Measurements from ENCODE around the gene MYO1H.

MYO1H gene

DNA sequence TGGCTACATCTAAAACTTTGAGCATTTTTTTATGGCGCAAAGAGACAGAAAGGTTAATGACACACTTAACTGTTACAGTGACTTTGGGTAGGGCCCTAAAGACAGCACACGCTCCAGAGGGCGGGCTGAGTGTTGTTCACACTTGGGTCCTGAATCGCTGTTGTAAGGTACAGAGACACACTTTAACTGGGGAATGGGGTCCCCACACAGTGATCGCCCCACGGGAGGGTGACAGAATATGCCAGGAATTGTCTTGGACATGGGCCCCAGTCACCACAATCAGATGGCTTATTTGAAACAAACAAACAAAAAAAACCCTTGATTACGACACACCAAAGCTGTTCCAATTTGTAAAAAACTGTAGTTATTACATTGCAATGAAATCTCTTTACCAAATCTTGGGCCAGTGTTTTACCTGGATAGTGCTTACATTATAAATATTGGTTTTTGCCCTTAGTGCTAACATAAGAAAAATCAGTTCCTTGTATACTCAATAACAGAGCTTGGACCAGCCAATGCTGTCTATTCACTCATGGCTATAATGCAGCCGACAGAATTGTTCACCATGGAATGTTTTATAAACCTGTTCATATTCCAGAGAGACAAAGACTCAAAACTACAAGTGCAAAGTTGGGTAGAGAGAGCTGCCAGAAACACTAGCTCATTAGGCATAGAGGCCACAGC lies 101.1 kb downstream of the MYO1H start:
- no peak for DNase-seq

DNA sequence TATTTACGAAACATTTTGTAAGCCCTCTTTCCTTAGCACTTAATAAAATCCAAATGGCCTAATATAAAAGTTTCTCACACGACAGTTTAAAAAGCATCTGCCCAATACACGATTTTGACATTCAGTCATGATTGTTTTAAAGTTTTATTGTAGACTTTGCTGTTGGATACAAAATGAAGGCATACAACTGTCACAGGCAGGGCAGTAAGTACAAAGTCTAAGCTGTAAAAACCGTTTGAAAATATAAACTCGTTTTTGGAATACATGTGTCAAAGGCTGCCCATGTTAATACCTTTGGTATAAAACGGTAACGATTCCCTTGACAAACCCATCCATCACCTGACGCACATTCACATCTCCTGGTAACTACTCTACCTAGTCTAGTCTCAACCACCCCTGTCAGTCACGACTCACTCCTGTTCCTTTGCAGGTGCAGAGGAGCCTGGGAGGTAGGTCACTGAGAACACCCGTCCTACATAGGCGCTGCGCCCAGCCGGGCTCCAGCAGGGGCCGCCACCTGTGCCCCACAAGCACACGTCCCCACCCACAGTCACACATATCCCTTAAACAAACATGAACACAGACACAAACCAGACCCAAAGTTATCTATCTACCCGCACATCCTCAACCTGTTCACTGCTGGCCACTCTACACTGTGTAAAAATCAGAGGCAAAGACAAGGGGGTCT lies 102.3 kb downstream of the MYO1H start:
- DNase-seq = no peak

DNA sequence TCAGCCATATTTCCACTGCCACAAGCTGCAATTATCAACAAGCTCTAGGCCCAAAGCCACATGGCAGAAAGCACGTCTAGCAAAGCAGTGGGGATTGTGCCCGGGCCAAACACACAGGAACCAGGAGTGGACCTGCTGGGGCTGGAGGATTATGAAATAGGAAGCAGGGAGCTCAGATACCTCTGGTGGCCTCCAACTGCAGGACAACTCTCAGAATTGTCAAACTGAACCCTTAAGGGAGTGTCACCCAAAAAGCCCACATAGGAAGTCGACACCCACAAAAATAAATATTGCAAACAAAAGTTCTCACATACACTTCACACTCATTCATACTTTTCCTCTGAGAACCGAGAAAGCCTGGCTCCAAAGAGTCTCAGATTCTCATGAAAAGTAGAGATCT lies 103.3 kb downstream of the MYO1H start:
- no peak for DNase-seq

DNA sequence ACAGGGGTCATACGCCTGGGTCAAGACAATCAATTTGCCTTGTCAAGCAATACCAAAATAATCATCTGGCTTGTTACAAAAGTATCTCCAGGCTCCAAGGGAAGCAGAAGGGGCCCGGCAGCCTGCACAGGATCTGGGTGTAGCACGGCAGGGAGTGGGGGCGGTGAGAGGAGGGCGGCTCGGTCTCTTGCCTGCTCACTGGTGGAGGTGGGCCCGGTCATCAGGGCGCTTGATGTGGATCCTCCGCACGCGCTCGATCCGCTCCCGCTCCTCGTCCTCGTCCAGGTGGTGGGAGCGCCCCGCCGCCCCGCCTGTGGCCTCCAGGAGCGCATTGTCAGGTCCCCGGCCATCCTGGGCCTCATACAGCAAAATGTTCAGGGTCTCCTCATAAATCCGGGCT lies 103.7 kb downstream of the MYO1H start:
- DNase-seq = no peak

DNA sequence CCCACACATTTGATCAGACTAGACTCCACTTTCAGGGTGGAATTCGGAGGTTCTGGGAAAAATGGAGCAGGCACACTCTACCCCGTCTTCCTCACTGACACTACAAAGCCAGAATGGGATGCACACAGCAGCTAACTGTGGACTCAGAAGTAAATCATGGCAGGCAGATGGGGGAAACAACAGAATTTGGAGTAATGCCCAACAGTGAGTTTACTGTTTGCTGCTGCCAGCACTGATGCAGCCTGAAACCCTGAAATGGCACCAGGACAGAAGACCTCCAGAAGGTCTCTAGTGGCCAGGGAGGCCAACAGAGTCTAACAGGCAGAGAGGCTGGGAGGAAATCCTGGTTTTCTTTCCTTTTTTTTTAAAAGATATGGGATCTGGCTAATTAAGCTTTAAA lies 104.8 kb downstream of the MYO1H start:
- DNase-seq = no peak

DNA sequence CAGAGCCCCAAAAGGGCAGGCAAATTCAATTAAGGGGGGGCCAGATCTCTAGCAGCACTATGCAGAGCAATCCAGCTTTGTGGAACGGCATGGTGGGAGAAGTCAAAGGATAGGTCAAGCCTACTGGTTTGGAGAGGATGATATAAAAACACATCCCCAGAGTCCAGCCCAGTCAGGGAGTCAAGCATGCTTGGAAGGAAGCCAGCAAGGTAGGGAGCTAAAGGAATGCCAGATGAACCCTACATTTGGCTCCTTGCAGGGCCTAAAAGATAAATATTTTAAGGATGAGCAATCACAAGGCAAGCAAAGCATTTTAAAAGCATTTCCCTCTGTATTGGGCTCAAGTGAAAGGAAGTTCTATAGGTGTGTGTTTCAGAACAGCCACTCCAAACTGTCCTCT lies 108.0 kb downstream of the MYO1H start:
- no peak for DNase-seq

DNA sequence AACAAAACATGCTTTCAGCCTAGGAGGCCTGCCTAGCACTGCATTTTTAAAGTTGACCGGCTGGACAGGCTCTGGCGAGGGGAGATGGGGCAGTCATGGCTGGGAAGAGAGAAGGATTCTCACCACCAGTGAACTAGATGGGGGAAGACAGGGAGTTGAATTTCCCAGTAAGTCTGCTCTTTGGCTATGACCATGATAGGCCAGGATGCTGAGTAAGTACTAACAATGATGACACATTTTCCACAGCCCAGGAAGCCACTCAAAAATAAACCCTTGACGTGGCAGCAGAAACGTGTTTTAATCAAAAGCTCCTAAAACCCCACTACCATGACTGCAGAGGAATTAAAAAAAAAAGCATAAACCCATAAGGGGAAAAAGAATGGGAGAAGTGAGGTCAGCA lies 110.4 kb downstream of the MYO1H start:
- no peak for DNase-seq

DNA sequence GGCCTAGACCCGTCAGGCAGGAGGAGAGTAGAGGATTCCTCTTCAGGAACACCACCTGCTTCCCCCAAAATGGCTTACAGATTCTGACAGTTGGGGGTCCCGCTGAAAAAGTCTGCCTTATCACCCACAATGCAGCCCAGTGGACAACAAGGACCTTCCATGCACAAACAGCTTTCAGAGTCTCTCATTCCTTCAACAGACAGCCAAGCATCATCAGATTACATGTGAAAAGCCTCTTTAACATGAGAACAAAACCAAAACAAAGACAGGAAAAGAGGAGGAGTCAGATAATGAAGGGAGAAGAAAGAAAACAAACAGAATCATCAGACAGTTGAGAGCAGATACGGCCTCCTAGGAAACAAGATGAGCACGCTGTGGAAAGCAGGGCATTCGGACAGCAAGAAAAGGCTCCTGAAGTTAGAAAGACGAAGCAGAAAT lies 111.1 kb downstream of the MYO1H start:
- DNase-seq = no peak

DNA sequence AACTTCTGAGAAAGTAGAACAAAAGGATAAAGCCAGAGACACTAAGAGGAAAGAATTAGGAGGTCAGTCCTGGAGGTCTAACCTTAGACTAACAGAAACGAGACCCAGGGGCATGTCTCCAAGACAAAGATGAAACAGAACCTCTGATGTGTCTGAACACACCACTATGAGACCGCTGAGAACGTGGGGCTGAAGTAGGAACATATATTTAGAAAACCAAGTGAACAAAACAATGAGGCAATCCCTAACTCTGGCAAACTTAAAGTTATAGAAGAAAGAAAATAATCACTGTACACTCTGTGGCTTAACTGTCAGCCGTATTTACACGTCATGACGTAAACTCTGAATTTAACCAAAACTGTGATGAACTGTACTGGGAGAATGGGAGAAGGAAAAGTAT lies 111.5 kb downstream of the MYO1H start:
- DNase-seq = no peak

DNA sequence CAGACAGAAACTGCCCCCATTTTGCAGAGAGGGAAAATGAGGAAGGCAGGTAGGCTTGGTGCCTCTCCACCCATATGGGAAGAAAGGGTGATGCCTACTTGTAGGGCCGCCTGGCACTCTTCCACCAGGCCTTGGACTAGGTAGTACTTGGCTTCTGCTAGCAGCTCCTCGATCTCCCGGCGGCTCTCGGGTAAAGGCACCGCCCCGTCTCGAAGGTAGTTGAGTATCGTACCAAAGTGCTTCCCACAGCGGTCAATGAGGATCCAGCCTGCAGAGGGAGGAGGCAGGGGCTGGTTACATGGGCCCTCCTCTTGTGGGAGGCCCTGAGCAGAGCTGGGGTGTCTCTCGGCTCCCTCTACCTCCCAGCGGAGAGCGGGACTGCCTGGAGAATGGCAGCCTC lies 112.8 kb downstream of the MYO1H start:
- no peak for DNase-seq

DNA sequence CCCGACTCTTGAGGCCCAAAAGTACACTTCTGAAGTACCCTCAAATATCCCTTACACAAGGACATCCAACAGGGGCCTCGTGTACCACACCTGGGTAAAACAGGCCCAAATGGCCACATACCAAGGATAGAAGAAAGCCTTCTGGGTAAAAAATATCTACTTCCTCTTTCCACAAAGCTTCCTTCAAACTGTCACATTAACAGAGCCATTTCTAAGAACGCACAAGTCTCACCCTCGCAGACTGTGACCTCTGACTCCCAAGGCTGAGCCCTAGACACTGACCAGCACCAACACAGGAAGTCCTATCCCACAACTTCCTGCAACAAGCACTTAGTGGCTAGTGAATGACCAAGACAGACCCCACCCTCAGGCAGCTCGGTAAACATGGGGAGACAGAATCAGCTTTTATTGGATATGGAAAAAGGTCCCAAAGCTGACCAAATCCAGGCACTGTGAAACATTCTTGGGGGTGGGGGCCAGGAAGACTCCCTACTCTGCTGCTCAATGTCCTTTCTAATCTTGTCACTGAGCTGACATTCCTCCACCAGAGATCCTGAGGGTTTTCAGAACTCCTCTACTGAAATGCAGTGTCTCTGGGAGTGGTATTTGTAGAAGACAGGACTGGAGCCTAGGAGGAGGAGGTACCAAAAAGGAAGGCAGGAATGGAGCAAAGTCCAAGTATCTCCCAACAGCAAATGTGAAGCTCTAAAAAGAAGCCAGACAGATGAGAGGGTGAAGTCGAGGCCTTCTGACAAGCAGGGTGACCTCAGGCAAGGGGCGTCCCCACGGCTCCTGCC lies 113.5 kb downstream of the MYO1H start:
- no peak for DNase-seq

DNA sequence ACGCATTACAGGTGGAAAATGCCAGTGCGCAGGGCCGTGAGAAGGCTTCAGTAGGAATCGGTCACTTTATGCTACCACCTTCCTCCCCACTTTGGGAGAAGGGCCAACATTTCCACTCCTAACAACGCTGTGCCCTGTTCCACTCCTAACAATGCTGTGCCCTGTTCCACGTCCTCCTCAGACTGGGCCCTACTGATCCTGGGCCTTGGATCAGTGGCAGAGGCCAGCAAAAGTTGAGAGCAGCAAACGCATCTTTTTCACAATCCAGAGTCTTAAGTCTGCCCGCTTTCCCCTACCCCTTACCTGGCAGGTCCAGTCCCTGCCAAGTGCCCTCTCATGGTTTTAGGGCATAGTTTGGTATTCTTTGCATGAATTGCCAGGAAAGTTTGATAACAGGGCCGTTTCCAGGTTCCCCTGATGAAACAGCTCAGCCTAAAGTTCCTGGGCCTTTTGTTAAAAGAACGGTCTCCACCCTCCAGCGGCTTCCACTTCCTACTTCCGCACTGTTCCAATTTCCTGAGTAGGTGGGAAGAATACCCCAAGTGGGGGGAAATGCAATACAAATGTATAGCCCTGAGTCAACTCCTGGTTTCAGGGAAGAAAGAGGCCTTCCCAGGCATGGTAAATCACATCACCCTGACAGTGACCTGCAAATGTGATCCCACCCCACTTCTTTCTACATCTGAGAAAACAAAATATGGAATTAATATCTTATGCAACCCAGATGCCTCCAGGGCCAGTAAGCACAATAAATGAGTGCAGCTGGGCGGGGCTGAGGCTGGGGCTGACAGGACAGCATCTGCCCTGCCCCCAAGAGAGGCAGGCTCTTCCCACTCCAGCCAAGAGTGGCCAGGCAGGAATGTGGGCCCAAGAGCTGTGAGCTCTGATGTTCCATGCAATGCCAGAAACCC lies 114.4 kb downstream of the MYO1H start:
- DNase-seq = no peak

DNA sequence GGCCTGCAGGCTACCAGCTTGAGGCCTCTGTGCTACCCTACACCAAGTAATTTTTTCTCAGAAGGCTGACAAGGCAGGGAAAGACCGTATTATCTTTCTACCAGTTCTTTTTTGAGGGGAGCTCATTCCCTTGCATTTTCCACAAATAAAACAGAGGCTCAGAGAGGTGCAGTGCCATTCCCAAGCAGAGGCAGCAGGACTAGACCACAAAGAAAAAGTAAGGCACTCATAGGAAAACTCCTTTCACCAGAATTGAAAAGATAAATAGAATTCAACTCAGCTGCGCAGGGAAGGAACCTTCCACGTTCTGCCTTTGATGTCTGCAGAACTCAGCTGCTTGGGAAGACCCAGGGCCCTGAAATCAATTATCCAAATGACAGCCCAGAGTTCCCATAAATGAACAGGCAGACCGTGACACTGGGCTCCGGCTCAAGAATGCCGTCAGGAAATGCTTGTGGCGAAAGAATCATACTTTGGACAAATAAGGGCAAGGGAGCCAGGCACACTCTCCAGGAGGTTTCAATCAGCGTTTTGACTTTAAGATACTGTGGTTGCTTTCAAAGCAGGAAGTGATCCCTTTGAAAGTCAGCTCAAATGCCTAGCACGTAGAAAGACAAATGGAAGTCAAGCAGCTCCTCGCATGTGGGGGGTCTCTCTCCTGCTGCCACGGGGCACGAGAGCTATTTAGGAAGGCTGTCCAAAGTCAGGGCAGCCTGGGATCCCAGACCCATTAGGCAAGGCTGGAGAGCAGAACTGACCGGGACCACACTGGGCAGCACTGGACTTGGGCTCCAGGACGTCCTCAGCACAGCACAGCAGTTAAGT lies 115.4 kb downstream of the MYO1H start:
- no peak for DNase-seq

DNA sequence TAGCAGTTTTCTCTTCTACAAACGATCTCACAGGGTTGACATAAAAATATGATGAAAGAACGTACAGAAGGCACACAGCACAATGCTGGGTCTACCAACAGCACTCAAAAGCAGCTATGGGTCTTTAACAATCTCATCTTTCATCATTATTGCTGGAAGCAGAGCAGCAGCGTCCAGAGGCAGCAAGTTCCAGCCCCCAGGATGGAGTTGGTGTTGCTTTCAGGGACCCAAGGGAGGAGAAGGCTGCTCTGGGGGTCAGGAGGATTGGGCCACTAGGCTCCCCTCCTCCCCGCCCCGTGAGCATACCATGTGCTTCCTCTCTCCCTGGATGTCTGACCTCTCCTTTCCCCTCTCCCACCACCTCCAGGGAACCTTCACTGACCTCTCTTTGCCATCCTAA lies 116.1 kb downstream of the MYO1H start:
- no peak for DNase-seq

DNA sequence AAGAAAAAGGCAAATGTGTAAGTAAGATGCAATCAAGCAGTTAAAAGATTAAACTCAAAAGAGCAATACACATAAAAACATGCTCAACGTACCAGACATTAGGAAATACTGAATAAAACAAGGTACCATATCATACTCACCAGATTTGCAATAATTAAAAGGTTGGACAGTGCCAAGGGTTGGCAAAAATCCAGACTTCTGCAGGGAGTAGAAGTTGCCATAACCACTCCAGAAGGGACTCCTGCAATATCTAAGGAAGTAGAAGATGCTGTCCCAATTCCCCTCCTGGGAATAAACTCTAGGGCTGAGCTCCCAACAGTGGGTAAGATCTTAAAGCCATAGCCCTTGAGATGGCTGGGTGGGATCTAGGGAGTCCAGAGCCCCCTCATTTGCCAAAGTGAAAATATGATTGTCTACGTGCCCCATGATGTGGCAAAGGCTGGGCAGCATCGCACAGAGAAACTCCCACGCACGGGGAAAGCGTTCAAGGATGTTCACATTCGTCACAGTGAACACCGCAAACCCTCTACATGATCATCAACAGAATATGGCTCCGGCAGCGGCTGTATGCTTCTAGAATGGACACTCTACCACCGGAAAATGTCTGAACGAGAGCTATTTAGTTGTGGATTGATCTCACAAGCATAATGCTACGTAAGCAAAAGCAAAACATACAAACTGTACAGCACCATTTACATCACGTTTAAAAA lies 117.1 kb downstream of the MYO1H start:
- DNase-seq = no peak

DNA sequence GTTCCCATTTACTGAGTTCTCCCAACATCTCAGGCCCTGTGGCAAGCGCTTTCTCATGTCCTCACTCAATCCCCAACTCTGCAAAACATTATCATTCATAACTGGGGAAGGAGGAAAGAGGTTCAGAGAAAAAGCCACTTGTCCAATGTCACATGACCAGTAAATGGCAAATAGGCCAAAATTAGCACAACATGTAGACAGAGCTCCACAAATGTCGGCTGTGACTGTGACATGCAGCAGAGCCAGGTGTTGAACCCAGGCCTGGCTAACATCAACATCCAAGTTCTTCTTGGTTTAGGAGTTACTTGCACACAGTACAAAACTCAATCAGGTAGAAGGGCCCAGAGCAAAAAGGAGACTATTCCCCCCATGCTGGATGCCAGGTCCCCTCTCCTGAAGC lies 118.6 kb downstream of the MYO1H start:
- DNase-seq = no peak

DNA sequence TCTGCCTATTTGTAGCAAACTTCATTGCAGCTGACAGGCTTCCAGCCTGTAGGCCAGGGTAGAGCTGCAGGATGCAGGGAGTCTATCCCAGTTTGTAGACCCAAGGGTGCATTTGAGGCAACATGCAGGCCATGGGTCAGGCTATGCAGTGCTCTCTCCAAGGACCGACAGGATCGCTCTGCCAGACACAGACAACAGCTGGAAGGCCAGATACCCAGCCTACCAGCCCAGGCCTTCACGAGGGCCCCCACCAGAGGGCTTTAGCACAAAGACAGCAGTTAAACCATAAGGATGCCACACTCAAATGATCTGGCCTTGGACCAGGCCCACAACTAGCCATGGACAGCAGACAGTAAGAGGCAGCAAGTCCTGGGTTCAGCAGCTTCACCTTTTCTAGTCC lies 119.1 kb downstream of the MYO1H start:
- DNase-seq = no peak

DNA sequence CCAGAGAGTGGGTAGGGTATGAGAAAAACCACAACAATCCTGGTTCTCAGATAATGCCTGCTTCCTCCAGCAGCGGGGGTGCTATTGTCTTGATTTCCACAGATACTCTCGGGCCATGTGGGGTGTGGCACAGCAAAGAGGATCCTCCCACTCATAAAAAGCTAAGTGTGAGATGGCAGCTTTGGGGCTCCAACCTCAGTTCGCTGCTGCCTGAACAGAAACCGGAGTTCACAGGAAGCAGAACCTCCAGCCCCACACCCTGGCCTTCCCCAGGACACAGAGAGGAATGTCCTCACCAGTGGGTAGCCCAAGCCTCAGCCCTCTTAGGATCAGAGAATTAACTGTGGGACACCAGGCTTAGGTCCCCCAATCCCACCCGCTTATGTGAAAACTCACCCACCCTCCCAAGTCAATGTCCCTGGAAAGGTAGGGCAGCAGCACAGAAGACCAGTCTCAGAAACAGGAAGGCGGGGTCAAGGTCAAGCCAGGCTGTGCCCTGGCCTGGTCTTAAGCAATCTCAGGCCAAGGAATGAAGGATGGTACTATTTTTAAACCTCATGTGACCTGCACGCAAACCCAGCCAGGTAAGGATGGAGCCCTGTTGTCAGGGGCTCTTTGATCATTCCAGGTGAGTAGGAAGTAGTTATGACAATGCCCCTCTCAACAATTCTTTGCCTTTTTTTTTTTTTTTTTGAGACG lies 120.4 kb downstream of the MYO1H start:
- no peak for DNase-seq

DNA sequence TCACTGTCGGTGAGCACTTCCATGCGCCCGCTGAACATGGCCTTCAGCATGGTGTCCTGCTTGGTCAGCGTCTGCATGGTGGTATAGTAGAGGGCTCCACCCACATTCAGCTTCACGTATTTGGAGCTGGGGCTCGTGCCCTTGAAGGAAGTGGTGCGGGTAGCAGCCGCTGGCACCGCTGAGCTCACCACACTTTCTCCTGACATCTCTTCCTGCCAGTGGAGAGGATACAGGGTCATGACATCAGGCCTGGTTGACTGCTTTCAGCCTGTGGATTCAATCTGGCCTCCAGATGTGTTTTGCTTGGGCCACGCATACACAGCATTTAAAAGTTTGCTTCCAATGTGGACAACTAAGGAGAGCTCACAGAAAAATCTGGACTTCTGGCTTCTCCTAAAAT lies 121.8 kb downstream of the MYO1H start:
- DNase-seq = no peak

DNA sequence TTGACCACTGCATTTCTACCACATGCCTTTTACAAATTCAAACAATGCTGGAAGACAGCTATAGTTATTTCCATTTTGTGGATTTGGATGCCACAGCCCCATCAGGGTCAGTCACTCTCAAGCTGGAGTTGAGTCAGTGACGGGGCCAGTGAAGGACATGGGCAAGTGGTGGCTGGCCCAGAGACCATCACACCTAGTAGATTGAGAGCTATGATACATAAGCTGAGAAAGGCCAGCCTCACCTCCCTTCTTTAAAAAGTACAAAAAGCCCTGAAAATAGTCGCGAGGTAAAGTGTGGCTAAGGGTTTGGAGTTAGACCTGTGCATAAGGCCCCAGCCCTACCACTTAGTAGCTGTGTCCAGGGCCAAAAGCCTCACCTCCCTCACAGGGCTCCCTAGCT lies 125.3 kb downstream of the MYO1H start:
- DNase-seq = no peak

Data from activated CD4-positive, alpha-beta T cell treated with anti-CD3 and anti-CD28 coated beads, Interleukin-2, amount 50 U/mL, for 48 hours (primary cell).